ENCODE measurements around the gene COL20A1. TPM values are rescaled to one million over a fixed set of nuclear protein-coding genes. Genes with fewer than 3 reads are reported as not detected.

The COL20A1 gene
- total RNA-seq, 1 donor from 2014 or later, result not detected

DNA sequence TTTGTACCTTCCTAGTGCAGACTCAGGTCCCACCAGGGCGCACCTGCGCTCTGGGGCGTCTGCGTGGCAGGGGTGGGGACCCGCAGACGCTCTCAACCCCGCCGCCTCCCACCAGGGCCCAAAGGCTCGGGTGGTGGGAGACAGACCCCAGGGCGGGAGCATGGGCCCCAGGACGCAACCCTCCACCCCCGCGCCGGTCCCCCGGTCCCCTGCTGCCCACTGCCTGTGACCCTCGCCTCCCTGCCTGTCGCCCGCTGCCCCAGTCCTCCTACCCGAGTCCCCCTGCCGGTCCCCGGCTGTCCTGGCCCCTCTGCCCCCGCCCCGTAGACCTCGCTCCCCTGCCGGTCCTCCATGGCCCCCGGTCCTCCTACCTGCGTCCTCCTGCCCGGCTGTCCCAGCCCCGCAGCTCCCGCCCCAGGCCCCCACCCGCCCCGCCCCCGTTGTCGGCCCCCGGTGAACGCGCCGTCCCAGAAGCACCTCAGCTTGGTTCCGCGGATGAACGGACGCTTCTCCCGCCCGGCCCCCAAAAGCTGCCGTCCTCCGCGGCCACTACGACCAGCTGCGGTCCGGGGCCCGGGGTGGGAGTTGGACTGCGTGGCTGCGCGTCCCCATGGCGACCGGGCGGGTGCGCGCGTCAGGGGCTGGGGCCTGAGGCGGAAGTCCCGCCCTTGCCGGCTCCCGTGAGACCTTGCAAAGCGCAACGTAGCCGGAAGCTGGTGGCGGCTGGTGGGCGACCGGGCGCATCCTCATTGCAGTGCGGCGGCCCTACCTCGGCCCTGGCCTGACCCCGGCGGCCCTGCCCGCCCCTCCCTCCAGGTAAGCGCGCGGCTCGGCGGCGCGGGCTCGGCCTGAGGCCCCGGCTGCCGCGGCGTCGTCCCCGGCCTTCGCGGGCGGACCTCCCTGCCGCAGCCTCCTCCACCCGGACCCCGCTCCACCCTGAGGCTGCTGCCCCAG lies 20.6 kb upstream of the COL20A1 start, which contains the start of gene ARFGAP1:
TSS of gene ARFGAP1 (plus strand) at position 709 of the 954 bp plus-strand sequence. CDS start 2,768 bp downstream, outside the sequence.
- TF ChIP-seq, protein P1, sequence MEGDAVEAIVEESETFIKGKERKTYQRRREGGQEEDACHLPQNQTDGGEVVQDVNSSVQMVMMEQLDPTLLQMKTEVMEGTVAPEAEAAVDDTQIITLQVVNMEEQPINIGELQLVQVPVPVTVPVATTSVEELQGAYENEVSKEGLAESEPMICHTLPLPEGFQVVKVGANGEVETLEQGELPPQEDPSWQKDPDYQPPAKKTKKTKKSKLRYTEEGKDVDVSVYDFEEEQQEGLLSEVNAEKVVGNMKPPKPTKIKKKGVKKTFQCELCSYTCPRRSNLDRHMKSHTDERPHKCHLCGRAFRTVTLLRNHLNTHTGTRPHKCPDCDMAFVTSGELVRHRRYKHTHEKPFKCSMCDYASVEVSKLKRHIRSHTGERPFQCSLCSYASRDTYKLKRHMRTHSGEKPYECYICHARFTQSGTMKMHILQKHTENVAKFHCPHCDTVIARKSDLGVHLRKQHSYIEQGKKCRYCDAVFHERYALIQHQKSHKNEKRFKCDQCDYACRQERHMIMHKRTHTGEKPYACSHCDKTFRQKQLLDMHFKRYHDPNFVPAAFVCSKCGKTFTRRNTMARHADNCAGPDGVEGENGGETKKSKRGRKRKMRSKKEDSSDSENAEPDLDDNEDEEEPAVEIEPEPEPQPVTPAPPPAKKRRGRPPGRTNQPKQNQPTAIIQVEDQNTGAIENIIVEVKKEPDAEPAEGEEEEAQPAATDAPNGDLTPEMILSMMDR (IDR thresholded peaks at IDR 0.05; ENCODE audit: insufficient read depth, low read length, poor library complexity, severe bottlenecking), result no peak
- Histone ChIP-seq H3K4me3 (ENCODE audit: low read depth, low read length) (peak within 1 kb of the TSS; percentile 77), H3K27me3 (ENCODE audit: control insufficient read depth, insufficient read depth, low read length) (no peaks in the 10 kb centered on the region), H3K36me3 (ENCODE audit: control insufficient read depth, insufficient read depth, low read length) (no peaks in the 10 kb centered on the region)
- peak; percentile 65 for DNase-seq (ENCODE audit: low read depth)

DNA sequence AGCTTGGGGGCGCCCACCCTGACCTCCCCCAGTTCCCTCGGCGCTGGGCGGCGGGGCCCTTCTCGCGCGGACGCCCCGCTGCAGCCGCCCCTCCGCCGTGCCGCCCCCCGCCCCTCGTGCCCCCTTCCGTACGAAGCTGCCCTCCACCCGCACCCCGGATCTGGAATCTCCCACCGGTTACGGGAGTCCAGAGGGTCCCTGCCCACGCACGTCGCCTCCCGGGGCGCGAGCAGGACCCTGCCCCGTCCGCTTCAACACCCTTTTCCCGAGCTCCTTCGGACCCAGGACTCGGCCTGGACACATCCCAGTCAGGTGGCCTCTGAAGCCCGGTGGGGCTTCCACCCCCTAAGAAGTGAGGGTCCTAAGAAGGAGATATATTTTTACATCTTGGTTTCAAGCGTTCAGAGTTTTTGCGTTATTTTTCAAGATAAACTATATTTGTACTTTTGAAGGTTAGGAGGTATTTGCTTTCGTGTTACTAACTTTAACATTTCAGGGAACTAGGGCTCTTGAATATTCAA lies 19.9 kb upstream of the COL20A1 start:
- peak overlapping the region; percentile 77 for H3K4me3 ChIP-seq (ENCODE audit: low read depth, low read length)
- peaks cover 2% of the 10 kb centered on the region for H3K36me3 ChIP-seq (ENCODE audit: control insufficient read depth, insufficient read depth, low read length)

DNA sequence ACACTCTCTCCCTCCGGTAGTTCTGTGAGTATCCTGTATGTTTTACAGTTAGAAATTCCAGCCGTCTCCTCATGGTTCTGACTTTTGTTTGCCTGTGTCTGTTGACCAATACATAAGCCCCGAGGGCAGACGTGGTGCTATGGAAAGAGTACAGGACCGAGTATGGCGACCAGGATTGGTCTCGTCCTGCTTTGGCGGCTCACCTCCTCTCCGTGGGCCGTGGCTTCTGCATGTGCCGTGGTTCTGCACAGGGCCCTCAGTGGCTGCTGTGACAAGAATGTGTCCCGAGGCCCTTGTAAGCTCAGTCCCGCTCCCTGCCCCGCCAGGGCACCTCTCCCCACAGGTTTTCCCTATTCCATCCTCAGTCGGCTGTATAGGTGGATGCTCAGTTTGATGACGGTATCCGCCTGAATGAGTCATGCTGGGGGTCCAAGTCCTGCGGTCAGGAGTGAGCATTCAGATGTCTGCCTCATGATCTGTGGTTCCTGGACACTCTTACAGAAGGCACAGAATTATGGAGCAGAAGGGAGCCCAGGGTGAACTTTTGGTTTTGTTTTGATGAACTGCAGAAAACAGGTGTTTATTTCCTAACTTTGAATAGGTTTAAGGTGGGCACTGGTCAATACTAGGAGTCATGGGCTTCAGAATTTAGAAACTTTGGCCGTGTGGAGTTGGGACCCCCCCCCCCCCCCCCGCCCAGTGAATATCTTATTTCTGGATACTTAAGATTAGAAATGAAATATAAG lies 19.2 kb upstream of the COL20A1 start:
- Histone ChIP-seq H3K4me3 (ENCODE audit: low read depth, low read length) (peak overlapping the region; percentile 77), H3K36me3 (ENCODE audit: control insufficient read depth, insufficient read depth, low read length) (peaks cover 3% of the 10 kb centered on the region), H3K27me3 (ENCODE audit: control insufficient read depth, insufficient read depth, low read length) (no peaks in the 10 kb centered on the region)
- DNase-seq (ENCODE audit: low read depth), result peak; percentile 61
- TF ChIP-seq, protein P1 (IDR thresholded peaks at IDR 0.05; ENCODE audit: insufficient read depth, low read length, poor library complexity, severe bottlenecking), result no peak

More for the DNA sequence above, 19.9 kb upstream of the COL20A1 start:
- TF ChIP-seq, protein P1 (IDR thresholded peaks at IDR 0.05; ENCODE audit: insufficient read depth, low read length, poor library complexity, severe bottlenecking), result no peak
- H3K27me3 ChIP-seq (ENCODE audit: control insufficient read depth, insufficient read depth, low read length), result no peaks in the 10 kb centered on the region
- no peak for DNase-seq (ENCODE audit: low read depth)

DNA sequence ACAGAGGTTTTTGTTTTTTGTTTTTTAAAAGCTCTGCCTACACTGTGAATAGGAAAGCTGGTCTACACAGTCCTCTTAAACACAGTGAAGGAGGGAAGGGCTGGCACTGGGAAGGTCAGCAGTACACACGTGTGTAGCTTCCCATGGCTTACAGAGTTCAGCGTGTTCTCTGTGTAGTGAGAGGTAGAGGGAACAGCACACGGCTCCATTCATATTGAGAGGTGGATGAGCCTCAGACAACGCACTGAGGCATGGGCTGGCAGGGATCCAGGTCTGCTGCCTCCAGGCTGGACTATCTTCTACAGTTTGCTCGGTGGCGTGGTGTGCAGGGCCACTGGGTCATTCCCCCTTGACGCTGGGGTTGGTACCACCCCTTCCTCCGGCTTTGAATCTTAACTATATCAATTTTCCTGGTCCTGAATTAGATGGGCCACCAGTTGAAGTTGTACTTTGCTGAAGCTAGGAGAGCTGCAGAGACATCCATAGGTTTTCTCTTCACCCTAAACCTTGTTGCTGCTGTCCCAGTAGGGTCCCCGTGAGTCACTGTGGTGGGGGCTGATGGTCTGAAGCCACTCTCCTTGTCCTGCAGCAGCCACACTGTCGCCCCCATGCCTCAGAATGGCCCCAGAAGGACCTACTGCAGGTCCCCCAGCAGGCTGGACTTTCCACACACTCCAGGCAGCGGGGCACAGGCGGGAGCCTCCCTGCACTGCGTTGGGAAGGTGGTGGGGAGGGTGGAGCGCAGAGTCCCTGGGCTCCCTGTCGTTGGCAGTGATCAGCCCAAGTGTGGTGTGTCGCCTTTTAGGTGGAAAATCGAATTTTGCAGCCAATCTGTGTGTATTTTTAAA lies 18.4 kb upstream of the COL20A1 start:
- H3K4me3 ChIP-seq (ENCODE audit: low read depth, low read length), result no peak overlapping the region
- peaks cover 3% of the 10 kb centered on the region for H3K36me3 ChIP-seq (ENCODE audit: control insufficient read depth, insufficient read depth, low read length)
- TF ChIP-seq, protein P1 (IDR thresholded peaks at IDR 0.05; ENCODE audit: insufficient read depth, low read length, poor library complexity, severe bottlenecking), result no peak
- no peak for DNase-seq (ENCODE audit: low read depth)
- no peaks in the 10 kb centered on the region for H3K27me3 ChIP-seq (ENCODE audit: control insufficient read depth, insufficient read depth, low read length)

DNA sequence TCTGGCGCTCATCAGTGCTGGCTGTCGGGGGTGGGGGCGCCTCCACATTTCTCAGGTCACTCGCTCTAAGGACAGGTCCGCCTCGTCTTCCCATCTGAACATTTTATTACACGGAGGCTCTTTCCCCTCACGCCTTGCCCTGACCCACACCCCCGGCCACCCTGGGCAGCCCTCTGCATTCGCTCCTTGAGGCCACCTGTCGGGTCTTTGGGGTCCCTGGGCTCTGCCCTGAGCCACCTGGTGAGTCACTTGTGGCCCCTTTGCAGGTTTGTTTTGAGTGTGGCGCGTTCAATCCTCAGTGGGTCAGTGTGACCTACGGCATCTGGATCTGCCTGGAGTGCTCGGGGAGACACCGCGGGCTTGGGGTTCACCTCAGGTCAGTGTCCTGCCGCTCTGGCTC lies 17.2 kb upstream of the COL20A1 start:
- no peak for DNase-seq (ENCODE audit: low read depth)
- Histone ChIP-seq H3K36me3 (ENCODE audit: control insufficient read depth, insufficient read depth, low read length) (peaks cover 3% of the 10 kb centered on the region), H3K27me3 (ENCODE audit: control insufficient read depth, insufficient read depth, low read length) (no peaks in the 10 kb centered on the region), H3K4me3 (ENCODE audit: low read depth, low read length) (no peak overlapping the region)
- TF ChIP-seq, protein P1 (IDR thresholded peaks at IDR 0.05; ENCODE audit: insufficient read depth, low read length, poor library complexity, severe bottlenecking), result no peak
